GM18498 (cell line): ENCODE results near the gene VMAC.
"Not testable (repeated sequence)": the region's sequence is repeated elsewhere in the genome, so short reads cannot be mapped to it uniquely, and the experiment has no call there.

Experiments
- ATAC-seq: cut with Tn5 transposase; IDR thresholded peaks from one replicate; pipeline ENCODE4 v1.9.1; 2021; ENCODE audit warnings: mild to moderate bottlenecking, moderate library complexity; ENCODE audit not compliant: unreplicated experiment

The VMAC gene

GRCh38 chr19:5883157-5883873 is 21.4 kb upstream of the VMAC start:
- not testable (repeated sequence) for ATAC-seq

GRCh38 chr19:5884065-5884811 is 20.4 kb upstream of the VMAC start:
- not testable (repeated sequence) for ATAC-seq

GRCh38 chr19:5889288-5889971 is 15.2 kb upstream of the VMAC start:
- no peak for ATAC-seq

GRCh38 chr19:5890099-5890498 is 14.6 kb upstream of the VMAC start:
- ATAC-seq, result no peak

DNA sequence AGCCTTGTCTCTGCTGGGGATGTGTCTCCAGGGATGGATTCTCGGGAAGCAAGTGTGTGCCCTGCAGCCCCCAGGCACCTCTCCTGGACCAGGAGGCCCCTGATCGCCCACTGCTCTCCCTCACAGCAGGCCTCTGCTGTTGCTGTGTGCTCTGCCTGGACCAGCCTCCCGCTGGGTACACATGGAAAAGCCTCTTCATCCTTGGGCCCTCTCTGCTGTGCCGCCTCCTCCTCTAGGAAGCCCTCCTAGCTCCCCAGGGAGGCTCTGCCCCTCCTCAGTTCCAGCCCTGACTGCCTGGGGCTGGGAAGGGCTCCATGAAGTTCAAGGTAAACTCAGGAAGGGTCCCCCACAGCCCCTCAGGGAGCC is 13.1 kb upstream of the VMAC start:
- ATAC-seq, result no peak

DNA sequence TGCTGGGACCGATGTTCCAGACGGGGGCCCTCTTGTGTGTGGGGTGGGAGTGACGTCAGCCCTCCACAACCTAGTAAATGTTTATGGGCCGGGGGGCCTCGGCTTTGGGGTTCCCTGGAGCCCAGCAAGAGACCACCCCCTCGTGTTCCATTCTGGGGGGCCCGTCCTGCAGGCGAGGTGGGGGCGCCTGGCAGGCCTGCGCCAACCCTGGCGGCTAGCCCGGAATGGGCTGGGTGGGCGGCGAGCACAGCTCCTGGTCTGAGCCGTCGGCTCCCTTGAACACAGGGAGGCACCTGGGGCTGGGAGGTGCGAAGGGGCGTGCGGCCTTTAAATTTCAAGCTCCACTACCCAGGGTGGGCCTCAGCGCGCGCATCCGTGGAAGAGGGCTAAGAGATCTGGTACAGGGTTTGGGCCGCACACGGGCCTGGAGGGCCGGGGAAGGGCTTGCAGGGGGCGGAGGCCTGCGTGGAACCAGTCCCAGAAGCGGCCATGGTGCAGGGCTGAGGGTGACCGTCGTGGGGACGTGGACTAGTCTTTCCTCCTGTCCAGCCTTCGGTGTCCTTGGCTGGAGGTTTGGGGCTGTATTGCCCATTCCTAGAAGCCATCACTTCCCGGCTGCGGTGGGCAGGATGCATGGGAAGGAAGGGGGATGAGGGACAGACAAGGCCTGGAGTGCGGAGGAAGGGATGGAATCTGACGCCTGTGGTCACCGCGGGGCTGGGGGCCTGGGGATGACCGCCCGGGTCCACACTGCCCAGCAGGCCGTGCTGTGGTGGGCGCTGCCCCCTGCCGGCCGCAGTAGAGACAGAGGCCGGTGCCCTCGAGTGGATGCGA is 12.5 kb upstream of the VMAC start:
- ATAC-seq, result no peak

- ATAC-seq, result no peak
Observed at GRCh38 chr19:5892772-5893275, 11.8 kb upstream of the VMAC start.

DNA sequence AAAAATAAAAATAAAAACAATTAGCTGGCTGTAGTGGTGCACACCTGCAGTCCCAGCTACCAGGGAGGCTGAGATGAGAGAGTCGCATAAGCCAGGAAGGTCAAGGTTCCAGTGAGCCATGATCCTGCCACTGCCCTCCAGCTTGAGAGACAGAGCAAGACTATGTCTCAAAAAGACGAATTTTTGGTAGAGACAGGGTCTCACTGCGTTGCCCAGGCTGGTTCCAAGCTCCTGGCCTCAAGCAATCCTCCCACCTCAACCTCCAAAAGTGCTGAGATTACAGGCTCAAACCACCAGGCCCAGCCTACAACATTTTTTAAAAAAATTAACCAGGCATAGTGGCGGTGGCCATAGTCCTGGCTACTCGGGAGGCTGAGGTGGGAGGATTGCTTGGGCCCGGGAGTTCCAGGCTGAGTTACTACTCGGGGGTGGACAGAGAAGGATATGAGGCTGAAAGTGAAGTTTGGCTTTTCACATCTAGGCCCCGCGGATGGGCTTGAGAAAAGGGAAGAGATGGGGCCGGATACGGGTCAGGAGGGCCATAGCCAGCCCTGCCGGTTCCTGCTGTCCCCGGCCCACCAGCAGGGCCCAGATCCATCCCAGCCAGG is 11.3 kb upstream of the VMAC start:
- ATAC-seq, result no peak

- ATAC-seq, result no peak
Observed at GRCh38 chr19:5893907-5894703, 10.6 kb upstream of the VMAC start.

DNA sequence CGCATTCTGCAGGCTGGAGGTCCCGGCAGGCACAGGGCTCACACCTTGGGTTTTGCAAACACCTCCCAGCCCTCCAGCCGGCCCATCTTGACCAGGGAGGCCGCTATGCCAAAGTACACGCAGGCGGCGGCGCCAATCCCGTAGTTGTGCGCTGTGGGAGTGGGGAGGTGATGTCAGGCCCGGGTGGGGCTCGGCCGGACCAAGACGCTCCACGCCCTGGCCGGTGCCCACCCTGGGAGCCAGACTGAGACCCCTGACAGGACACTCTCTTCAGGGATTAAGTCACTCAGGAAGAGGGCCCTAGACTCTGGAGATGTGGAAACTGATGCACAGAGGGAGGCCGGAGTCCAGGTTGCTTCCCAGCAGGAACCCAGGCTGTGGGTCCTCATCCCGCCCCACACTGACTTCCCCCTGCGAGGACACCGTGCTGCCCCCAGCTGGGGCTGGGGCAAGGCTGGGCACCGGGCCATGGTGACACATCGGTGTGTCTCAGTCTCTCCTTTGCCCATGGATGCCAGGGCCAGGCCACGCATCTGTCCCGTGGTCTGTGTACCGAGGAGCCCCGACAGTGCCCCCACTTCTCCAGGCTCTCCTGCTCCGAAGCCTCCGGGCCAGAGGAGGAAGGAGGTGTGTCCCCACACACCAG is 9.8 kb upstream of the VMAC start:
- ATAC-seq, result no peak

GRCh38 chr19:5895409-5895808 is 9.3 kb upstream of the VMAC start:
- ATAC-seq, result no peak

- ATAC-seq, result no peak
Observed at GRCh38 chr19:5895890-5896289, 8.8 kb upstream of the VMAC start.

GRCh38 chr19:5896365-5897076 is 8.2 kb upstream of the VMAC start:
- ATAC-seq, result no peak

GRCh38 chr19:5897189-5897969 is 7.3 kb upstream of the VMAC start:
- ATAC-seq, result no peak

- no peak for ATAC-seq
Observed at GRCh38 chr19:5899728-5900526, 4.7 kb upstream of the VMAC start.

DNA sequence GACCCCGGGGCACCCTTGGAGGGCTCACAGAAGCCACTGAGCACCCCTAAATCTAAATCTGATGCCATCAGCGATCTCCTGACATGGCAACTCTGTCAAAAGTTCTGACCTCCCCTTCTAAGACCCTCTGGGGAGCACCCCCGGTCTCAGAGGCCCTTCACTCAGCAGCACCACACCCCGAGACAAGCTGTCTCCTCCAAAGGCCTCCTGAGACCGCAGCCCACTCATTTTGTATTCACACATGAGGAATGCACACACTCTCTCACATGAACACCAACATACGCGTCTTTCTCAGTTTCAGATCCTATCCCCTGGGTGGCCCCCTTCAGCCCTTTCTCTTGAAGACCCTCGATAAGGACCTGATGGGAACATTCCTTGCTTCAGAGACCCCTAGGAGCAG is 3.7 kb upstream of the VMAC start:
- ATAC-seq, result no peak

GRCh38 chr19:5903056-5903623 is 1.5 kb upstream of the VMAC start:
- ATAC-seq, result no peak
